HepG2 (cell line): ENCODE measurements around the gene DNAJC5. TPM values are rescaled to one million over a fixed set of nuclear protein-coding genes. Genes with fewer than 3 reads are reported as not detected.

Experiments
- BRD4 ChIP-seq: sonication (generic); formaldehyde crosslinking; IDR thresholded peaks from 2 replicates; pipeline ENCODE4 v1.4.0; 2020; ENCODE audit warnings: missing genetic modification reagents
- CHD2 ChIP-seq: IDR thresholded peaks from 2 replicates; pipeline ENCODE4 v1.6.1; 2011; ENCODE audit warnings: low read depth, low read length, improper control_type of control experiment
- ERF ChIP-seq: IDR thresholded peaks from 2 replicates; pipeline ENCODE4 v1.6.1; 2018; ENCODE audit warnings: missing biosample characterization, missing genetic modification reagents
- FOSL2 ChIP-seq: sonication (generic); formaldehyde crosslinking; IDR thresholded peaks from 2 replicates; pipeline ENCODE4 v1.4.0; 2020; ENCODE audit warnings: missing genetic modification reagents
- MAF1 ChIP-seq: sonication (generic); formaldehyde crosslinking; IDR thresholded peaks from 2 replicates; pipeline ENCODE4 v1.5.0; 2020; ENCODE audit warnings: missing genetic modification reagents, borderline replicate concordance
- MTF2 ChIP-seq: sonication (generic); formaldehyde crosslinking; IDR thresholded peaks from 2 replicates; pipeline ENCODE4 v1.5.0; 2020; ENCODE audit warnings: missing genetic modification reagents, borderline replicate concordance
- NFKB2 ChIP-seq: sonication (generic); formaldehyde crosslinking; IDR thresholded peaks from 2 replicates; pipeline ENCODE4 v1.4.0; 2020; ENCODE audit warnings: missing genetic modification reagents, borderline replicate concordance
- POLR2AphosphoS2 ChIP-seq: IDR thresholded peaks from 2 replicates; pipeline ENCODE4 v1.6.1; 2011; ENCODE audit warnings: low read depth, low read length, improper control_type of control experiment
- RFXAP ChIP-seq: sonication (generic); formaldehyde crosslinking; IDR thresholded peaks from 2 replicates; pipeline ENCODE4 v1.4.0; 2020; ENCODE audit warnings: missing genetic modification reagents, borderline replicate concordance
- SPEN ChIP-seq: sonication (generic); formaldehyde crosslinking; IDR thresholded peaks from 2 replicates; pipeline ENCODE4 v1.5.1; 2020; ENCODE audit warnings: low read depth, mild to moderate bottlenecking, missing genetic modification reagents
- U2AF2 ChIP-seq: fragments of 200-400 bp; formaldehyde crosslinking; IDR thresholded peaks from 2 replicates; pipeline ENCODE4 v1.6.1; 2017; ENCODE audit warnings: low read depth, mild to moderate bottlenecking, low read length
- ZFP36L2 ChIP-seq: sonication (generic); formaldehyde crosslinking; IDR thresholded peaks from 2 replicates; pipeline ENCODE4 v1.4.0; 2020; ENCODE audit warnings: missing genetic modification reagents
- ZNF232 ChIP-seq: sonication (generic); formaldehyde crosslinking; IDR thresholded peaks from 2 replicates; pipeline ENCODE4 v1.4.0; 2020; ENCODE audit warnings: missing genetic modification reagents, borderline replicate concordance
- ZNF383 ChIP-seq: sonication (generic); formaldehyde crosslinking; IDR thresholded peaks from 2 replicates; pipeline ENCODE4 v1.4.0; 2020; ENCODE audit warnings: missing genetic modification reagents, mild to moderate bottlenecking, borderline replicate concordance
- ZNF619 ChIP-seq: sonication (generic); formaldehyde crosslinking; IDR thresholded peaks from 2 replicates; pipeline ENCODE4 v1.4.0; 2020; ENCODE audit warnings: mild to moderate bottlenecking, missing genetic modification reagents
- polyA plus RNA-seq, 8 experiments: library from polyadenylated mRNA; depleted of rRNA in 3 of 8; stranded (reverse) in 7 of 8; unstranded in 1 of 8; fragments of >200 nt; fragmentation: Illumina TruSeq in 4 of 8; extraction: Trizol in 4 of 8; gene quantifications; 2 replicates each; pipeline versions ENCODE4 v1.2.1 to v1.2.3, GENCODE V29; 2011 to 2016; ENCODE audit warnings: low read depth in 4 of 8, missing spikeins in 1 of 8, mixed read lengths in 1 of 8; ENCODE audit not compliant: insufficient read depth in 1 of 8
- total RNA-seq, 5 experiments: library from RNA; depleted of rRNA; stranded (reverse); fragments of >200 nt; fragmentation: Illumina TruSeq; extraction: Trizol; gene quantifications; 2 replicates each; pipeline ENCODE4 v1.2.3, GENCODE V29; 2016; ENCODE audit warnings: low read depth in 1 of 5
- TF ChIP-seq, protein P1 (sequence below), 2 experiments: sonication (generic) in 1 of 2; formaldehyde crosslinking in 1 of 2; IDR thresholded peaks; 2 replicates each; pipeline versions ENCODE4 v1.4.0 to v1.6.1; 2016 to 2020; ENCODE audit warnings: borderline replicate concordance in 1 of 2, low read depth in 1 of 2, mild to moderate bottlenecking in 1 of 2, missing genetic modification reagents in 1 of 2
- TF ChIP-seq, protein P2 (sequence below): sonication (generic); formaldehyde crosslinking; IDR thresholded peaks from 2 replicates; pipeline ENCODE4 v1.4.0; 2020; ENCODE audit warnings: missing genetic modification reagents
- TF ChIP-seq, protein P3 (sequence below): IDR thresholded peaks from 2 replicates; pipeline ENCODE4 v1.6.1; 2018; ENCODE audit warnings: missing genetic modification reagents, mild to moderate bottlenecking, missing compliant biosample characterization
- TF ChIP-seq, protein P4 (sequence below): sonication (generic); formaldehyde crosslinking; IDR thresholded peaks from 2 replicates; pipeline ENCODE4 v1.8.0; 2022; ENCODE audit warnings: low read depth, missing genetic modification reagents
- TF ChIP-seq, protein P5 (sequence below): sonication (generic); formaldehyde crosslinking; IDR thresholded peaks from 2 replicates; pipeline ENCODE4 v1.4.0; 2020; ENCODE audit warnings: mild to moderate bottlenecking, missing genetic modification reagents

DNAJC5 gene
- total and polyA plus RNA-seq, 2 of the 13 experiments (the other 11 are each of a cell fraction or from before 2014, with no cell fraction given), result 42.8 to 64.5 TPM

DNA sequence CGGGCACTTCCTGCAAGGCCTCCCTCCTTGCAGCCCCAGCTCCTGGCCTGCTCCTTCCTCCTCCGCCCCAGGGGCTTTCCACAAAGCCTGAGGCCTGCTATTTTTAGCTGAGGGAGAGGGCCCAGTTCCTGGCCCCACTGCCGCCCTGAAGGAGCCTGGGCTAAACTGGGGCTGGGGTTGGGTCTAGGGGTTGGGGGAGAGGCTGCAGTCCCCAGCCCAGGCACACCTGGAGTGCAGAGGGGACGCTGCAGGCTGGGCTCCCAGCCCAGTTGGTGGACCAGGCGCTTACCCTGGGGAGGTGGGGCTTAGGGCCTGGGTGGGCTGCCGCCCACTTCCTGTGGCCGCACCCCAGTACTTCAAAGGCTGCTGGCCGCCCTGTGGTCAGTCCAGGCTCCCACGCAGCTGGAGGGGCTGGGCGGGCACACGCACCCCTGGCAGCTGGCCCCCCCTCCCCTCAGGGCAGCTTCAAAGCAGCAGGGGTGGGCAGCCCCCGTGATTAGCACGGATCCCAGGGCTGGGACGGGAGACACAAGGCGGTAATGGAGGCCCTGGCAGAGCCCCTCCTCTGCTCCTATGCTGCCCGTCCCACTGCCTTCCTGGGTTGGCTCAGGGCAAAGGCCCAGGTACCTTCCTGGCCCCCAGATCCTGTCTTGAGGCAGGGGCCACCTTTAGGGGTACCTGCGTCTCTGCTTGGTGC, 40.7 kb upstream of the DNAJC5 start (continued):
- TF ChIP-seq, protein P1, sequence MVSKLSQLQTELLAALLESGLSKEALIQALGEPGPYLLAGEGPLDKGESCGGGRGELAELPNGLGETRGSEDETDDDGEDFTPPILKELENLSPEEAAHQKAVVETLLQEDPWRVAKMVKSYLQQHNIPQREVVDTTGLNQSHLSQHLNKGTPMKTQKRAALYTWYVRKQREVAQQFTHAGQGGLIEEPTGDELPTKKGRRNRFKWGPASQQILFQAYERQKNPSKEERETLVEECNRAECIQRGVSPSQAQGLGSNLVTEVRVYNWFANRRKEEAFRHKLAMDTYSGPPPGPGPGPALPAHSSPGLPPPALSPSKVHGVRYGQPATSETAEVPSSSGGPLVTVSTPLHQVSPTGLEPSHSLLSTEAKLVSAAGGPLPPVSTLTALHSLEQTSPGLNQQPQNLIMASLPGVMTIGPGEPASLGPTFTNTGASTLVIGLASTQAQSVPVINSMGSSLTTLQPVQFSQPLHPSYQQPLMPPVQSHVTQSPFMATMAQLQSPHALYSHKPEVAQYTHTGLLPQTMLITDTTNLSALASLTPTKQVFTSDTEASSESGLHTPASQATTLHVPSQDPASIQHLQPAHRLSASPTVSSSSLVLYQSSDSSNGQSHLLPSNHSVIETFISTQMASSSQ (IDR thresholded peaks at IDR 0.05; ENCODE audit: low read depth), result no peak
- TF ChIP-seq, protein P1 (CRISPR knock-in tag; IDR thresholded peaks at IDR 0.05; ENCODE audit: borderline replicate concordance), result peak; percentile 51; the same call in 1 of the 2 replicates
- TF ChIP-seq ZNF619 (CRISPR knock-in tag), result peak; percentile 38; the same call in 1 of the 2 replicates
- TF ChIP-seq SPEN, result no peak; the same call in none of the 2 replicates
- TF ChIP-seq, protein P2, sequence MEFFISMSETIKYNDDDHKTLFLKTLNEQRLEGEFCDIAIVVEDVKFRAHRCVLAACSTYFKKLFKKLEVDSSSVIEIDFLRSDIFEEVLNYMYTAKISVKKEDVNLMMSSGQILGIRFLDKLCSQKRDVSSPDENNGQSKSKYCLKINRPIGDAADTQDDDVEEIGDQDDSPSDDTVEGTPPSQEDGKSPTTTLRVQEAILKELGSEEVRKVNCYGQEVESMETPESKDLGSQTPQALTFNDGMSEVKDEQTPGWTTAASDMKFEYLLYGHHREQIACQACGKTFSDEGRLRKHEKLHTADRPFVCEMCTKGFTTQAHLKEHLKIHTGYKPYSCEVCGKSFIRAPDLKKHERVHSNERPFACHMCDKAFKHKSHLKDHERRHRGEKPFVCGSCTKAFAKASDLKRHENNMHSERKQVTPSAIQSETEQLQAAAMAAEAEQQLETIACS (CRISPR knock-in tag), result peak; percentile 71
- TF ChIP-seq, protein P3, sequence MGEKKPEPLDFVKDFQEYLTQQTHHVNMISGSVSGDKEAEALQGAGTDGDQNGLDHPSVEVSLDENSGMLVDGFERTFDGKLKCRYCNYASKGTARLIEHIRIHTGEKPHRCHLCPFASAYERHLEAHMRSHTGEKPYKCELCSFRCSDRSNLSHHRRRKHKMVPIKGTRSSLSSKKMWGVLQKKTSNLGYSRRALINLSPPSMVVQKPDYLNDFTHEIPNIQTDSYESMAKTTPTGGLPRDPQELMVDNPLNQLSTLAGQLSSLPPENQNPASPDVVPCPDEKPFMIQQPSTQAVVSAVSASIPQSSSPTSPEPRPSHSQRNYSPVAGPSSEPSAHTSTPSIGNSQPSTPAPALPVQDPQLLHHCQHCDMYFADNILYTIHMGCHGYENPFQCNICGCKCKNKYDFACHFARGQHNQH (CRISPR knock-in tag), result peak; percentile 79; the same call in 1 of the 2 replicates
- 0 out of 2 replicates have a peak, but pooled peaks have one; percentile 83 for TF ChIP-seq MAF1
- peak; percentile 60; the same call in 1 of the 2 replicates for TF ChIP-seq ZNF383 (CRISPR knock-in tag)
- TF ChIP-seq, protein P4, sequence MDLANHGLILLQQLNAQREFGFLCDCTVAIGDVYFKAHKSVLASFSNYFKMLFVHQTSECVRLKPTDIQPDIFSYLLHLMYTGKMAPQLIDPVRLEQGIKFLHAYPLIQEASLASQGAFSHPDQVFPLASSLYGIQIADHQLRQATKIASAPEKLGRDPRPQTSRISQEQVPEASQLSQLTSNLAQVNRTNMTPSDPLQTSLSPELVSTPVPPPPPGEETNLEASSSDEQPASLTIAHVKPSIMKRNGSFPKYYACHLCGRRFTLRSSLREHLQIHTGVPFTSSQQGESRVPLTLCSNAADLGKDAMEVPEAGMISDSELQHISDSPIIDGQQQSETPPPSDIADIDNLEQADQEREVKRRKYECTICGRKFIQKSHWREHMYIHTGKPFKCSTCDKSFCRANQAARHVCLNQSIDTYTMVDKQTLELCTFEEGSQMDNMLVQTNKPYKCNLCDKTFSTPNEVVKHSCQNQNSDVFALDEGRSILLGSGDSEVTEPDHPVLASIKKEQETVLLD, result no peak
- TF ChIP-seq, protein P5, sequence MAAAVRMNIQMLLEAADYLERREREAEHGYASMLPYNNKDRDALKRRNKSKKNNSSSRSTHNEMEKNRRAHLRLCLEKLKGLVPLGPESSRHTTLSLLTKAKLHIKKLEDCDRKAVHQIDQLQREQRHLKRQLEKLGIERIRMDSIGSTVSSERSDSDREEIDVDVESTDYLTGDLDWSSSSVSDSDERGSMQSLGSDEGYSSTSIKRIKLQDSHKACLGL (CRISPR knock-in tag), result 0 out of 2 replicates have a peak, but pooled peaks have one; percentile 54
- TF ChIP-seq ZFP36L2, result no peak
- TF ChIP-seq FOSL2, result peak; percentile 4; the same call in 1 of the 2 replicates
- peak; percentile 76; the same call in 1 of the 2 replicates for TF ChIP-seq MTF2 (CRISPR knock-in tag)
- TF ChIP-seq CHD2, result no peak
- TF ChIP-seq POLR2AphosphoS2, result no peak
- TF ChIP-seq NFKB2, result 0 out of 2 replicates have a peak, but pooled peaks have one; percentile 28
- peak; percentile 84 for TF ChIP-seq BRD4 (CRISPR knock-in tag)
- peak; percentile 46; the same call in 1 of the 2 replicates for TF ChIP-seq ZNF232 (CRISPR knock-in tag)
- TF ChIP-seq ERF (CRISPR knock-in tag), result peak; percentile 34; the same call in 1 of the 2 replicates
- TF ChIP-seq RFXAP (CRISPR knock-in tag), result 0 out of 2 replicates have a peak, but pooled peaks have one; percentile 35
- no peak for TF ChIP-seq U2AF2
